Hair follicle dermal papilla cell (primary cell): ENCODE measurements around the gene ZNF639. TPM values are rescaled to one million over a fixed set of nuclear protein-coding genes. Genes with fewer than 3 reads are reported as not detected.

Source experiments
- total RNA-seq: library from RNA; depleted of rRNA; stranded (reverse); fragments of >200 nt; gene quantifications from 2 replicates; pipeline ENCODE4 v1.2.3, GENCODE V29; 2012

ZNF639 gene
- 55.7 and 59.4 TPM in 2 replicates for total RNA-seq

GRCh38 chr3:179322286-179323196, at the start of gene ZNF639:
Gene ZNF639, plus strand, starts transcription at chr3:179323031. Its CDS starts 5,263 bp downstream, at chr3:179328294.

GRCh38 chr3:179347345-179348194, 24.7 kb downstream of the ZNF639 start, which contains the start of gene MFN1:
Gene MFN1, plus strand, starts transcription at chr3:179347709. Its CDS starts 1,143 bp downstream, at chr3:179348852.

Other genes starting within 250 kb of the ZNF639 start
- 22.7 and 29.0 TPM in 2 replicates for gene PIK3CA, start 174.7 kb upstream of the ZNF639 start, total RNA-seq
- gene KCNMB3, start 71.9 kb upstream of the ZNF639 start, total RNA-seq: 1.1 and 1.9 TPM in 2 replicates
- 47.4 and 60.8 TPM in 2 replicates for gene MFN1, start 24.7 kb downstream of the ZNF639 start, total RNA-seq
- gene GNB4, start 128.4 kb downstream of the ZNF639 start, total RNA-seq: 121 and 128 TPM in 2 replicates
- gene ACTL6A, start 239.9 kb downstream of the ZNF639 start, total RNA-seq: 33.6 and 50.6 TPM in 2 replicates